Daoy (cell line): ENCODE data around the gene RPS26. TPM values are rescaled to one million over a fixed set of nuclear protein-coding genes. Genes with fewer than 3 reads are reported as not detected.
"Not testable (repeated sequence)": the region's sequence is repeated elsewhere in the genome, so short reads cannot be mapped to it uniquely, and the experiment has no call there.

Experiments used
- DNase-seq: peaks from one replicate; pipeline ENCODE4 v3.0.0-alpha.2; 2015; ENCODE audit warnings: low read depth
- total RNA-seq: library from RNA; depleted of rRNA; stranded (reverse); fragments of >200 nt; shearing (Covaris generic); gene quantifications from 2 replicates; pipeline ENCODE4 v1.2.3, GENCODE V29; 2014; rRNA removed

RPS26 gene
- 1,984 and 2,181 TPM in 2 replicates for total RNA-seq

DNA sequence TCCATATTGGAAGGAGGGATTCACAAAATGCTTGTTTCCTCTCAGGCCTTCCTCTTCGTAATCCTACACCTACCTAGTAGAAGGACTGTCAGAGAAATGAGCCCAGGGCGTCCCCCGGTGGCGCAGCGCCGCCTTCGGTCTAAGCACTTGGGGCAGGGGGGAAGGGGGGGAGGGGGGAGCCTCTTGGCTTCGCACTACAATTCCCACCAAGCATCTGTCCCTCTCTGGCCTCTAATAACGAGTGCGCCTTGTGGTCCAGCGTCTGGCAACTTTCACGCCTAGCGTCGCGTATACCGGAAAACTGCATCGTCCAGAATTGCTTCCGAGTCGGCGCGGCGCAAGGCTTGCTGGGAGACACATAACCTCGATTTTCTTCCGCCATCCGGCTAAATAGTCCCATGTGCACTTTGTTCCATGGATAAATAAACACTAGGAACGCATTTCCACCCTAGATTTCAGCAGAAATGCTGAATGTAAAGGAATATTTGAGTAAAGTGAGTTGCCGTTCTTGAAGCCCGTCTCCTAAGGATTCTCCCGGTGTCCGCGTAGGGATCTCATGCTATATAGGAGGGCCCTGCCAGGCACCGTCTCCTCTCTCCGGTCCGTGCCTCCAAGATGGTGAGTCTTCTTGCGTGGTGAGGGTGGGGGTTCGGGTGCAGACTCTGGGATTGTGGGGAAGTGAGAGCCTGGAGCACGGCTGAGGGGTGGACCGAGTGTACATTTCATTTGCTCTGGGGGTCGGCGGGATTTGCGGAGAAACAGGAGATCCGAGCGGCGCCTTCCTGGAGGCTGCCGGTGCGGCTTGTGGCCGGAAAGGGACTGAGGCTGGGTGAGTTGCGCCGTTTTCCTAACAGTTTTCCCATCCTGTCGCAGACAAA lies at the start of gene RPS26:
Gene RPS26 (plus strand): TSS at position 367 of the 878 bp plus-strand sequence. CDS start 249 bp downstream, at position 616.
- peak; percentile 100 for DNase-seq

DNA sequence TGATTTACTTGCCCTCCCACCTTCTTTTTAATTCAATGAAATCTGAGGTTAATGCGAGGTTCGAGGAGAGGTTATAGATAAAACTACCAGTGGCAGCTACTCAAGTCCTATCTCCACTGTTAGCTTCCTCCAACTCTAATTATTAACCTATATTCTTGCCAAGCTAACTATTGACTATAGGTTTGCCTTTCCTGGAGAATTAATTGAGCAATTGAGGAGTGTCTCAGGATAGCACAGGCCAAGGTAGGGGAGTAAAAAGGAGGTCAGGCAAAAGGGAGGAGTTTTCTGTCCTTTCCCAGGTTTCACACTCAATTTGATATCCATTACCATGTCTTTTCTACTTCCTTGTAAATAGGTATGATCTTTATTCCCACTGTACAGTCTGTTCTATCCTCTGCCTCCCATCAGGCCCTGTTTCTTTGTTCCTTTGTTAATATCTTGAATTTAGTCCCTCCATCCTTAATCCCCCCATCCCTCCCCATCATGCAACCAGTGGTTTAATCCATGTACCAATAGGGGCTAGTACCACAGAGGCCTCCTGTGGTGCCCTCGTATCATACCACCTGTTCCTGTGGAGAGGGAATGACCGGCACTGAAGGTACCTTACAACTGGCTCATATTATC lies 48.4 kb upstream of the RPS26 start:
- no peak for DNase-seq

DNA sequence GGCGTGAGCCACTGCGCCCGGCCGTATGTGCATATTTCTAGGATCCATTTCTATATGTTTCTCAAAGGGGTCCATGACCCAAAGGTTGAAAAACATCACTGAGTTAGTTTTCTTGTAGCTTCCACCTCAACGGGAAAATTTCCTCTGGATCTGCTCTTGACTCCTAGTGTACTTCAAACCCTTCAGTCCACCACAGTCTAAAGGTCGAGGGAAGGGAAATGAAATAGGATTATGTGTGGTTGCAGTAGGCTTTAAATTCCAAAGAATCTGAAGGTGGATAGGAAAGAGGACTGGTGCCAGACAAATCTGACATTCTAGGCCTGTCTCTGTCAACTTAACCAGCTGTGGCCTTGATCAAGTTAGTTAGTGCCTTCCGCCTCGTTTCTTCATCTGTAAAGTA lies 46.4 kb upstream of the RPS26 start:
- no peak for DNase-seq

DNA sequence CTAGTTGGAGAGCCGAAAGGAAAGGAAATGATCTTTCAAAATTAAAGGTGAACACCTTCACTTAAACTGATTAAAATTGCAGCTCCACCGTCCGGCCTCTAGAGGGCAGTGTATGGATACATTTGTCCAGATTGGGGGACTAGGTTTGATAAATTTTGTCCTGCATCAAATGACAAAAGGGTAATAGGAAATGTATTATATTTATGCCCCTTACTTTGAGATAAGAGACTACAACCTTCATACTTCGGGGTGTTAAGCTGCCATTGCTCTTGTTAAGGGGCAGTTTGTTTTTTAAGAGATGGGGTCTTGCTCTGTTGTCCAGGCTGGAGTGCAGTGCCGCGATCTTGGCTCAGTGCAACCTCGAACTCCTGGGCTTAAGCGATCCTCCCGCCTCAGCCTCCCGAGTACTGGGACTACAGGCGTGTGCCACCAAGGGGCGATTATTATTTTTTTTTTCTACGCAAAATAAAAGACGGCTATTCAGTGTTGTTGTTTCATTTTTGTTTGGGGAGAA lies 45.5 kb upstream of the RPS26 start:
- peak; percentile 61 for DNase-seq

DNA sequence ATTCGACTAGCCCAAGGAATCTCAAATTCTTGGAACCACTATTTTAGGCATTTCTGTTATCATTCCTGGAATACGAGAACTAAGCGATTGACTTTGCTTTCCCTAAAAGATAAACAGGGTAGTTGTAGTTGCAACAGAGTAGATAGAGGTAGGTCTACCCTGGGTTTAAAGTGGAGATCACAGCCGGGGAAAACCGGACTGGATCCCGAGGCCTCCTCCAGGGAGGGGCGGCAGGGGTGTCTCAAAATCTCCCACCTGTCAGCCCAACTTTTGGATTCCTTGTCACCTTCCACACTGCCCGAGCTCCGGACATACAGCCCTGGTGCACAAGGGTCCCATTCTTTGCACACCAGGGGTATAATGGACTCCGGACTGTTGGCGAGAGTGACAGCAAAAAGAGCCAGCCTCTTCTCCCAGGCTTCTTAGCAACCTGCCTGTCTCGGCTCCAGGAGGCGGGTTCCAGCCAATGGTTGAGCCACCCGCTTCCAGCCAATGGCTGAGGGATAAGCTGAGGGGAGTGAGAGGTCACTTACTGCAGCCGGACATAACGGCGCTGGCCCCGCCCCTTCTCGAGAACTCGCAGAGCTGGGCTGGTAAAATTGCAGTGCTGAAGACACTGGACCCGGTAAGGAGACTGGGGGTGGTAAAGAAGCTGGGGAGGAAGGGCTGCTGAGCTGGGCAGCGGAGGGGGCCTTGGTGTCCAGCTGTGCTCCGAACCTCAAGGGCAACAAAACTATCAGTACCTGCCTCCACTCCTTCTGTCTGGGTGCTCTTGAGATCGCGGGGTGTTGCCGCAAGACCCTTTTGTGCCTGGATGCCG lies 44.8 kb upstream of the RPS26 start, which contains the start of gene SUOX:
Gene SUOX (plus strand): TSS at position 562 of the 820 bp plus-strand sequence. CDS start 4,946 bp downstream, outside the sequence.
- DNase-seq, result peak; percentile 98

DNA sequence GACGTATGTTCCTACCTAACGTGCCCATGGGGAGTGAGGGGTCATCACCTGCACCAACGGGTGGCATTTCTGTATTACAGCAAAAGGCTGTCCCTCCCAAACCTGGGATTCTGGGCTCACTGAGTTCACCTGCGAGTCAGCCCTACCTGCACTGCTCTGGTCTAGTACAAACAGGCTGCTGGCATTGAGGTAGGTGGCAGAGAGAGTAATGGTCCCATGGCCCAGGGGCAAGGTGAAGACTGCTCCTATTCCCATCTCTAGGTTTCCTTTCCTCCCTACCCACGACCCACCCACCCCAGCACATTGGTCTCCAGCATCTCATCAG lies 44.2 kb upstream of the RPS26 start:
- DNase-seq, result no peak

DNA sequence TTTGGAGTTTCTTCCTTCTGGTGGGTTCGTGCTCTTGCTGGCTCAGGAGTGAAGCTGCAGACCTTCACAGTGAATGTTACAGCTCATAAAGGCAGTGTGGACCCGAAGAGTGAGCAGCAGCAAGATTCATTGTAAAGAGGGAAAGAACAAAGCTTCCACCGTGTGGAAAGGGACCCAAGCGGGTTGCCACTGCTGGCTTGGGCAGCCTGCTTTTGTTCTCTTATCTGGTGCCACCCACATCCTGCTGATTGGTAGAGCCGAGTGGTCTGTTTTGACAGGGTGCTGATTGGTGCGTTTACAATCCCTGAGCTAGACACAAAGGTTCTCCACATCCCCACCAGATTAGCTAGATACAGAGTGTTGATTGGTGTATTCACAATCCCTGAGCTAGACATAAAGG lies 42.2 kb upstream of the RPS26 start:
- DNase-seq, result not testable (repeated sequence)

DNA sequence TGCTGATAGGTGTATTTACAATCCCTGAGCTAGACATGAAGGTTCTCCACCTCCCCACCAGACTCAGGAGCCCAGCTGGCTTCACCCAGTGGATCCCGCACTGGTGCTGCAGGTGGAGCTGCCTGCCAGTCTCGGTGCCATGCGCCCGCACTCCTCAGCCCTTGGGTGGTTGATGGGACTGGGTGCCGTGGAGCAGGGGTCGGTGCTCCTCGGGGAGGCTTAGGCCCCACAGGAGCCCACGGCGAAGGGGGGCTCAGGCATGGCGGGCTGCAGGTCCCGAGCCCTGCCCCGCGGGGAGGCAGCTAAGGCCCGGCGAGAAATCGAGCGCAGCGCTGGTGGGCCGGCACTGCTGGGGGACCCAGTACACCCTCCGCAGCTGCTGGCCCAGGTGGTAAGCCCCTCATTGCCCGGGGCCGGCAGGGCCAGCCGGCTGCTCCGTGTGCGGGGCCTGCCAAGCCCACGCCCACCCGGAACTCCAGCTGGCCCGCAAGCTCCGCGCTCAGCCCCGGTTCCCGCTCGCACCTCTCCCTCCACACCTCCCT lies 41.6 kb upstream of the RPS26 start:
- DNase-seq, result not testable (repeated sequence)

DNA sequence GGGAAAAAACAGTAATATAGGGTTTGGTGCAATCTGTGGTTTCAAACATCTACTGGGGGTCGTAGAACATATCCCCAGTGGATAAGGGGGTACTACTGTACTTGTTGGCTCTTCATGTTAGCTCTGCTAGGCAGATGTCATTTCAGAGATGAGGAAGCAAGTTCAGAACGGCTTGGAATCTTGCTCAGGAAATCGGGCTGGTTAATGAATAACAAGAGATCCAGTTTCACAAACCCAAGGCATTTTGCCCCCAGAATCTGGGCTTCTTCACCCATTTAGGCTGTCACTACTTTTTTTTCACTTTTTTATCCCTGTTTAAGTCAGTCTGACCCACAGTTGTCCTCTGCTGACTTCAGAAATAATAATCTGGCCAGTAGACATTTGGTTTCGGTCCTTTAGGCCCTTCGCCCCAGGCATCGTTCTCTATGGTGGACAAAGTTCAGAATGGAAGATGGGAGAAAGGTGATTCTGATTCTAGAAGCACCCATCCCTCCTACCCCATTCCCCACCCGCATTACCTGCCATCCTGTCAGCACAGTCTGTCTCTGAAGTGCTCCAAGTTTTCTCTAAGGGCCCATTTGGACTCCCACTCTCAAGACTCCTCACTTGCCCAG lies 40.1 kb upstream of the RPS26 start:
- DNase-seq, result no peak

DNA sequence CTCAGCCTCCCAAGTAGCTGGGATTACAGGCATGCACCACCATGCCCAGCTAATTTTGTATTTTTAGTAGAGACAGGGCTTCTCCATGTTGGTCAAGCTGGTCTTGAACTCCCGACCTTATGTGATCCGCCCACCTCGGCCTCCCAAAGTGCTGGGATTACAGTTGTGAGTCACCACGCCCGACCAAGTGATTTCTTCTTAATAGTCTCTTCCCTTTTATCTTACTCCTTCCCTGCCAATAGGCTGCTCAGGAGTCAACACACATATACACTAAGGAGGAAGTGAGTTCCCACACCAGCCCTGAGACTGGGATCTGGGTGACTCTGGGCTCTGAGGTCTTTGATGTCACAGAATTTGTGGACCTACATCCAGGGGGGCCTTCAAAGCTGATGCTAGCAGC lies 38.3 kb upstream of the RPS26 start:
- DNase-seq, result not testable (repeated sequence)

DNA sequence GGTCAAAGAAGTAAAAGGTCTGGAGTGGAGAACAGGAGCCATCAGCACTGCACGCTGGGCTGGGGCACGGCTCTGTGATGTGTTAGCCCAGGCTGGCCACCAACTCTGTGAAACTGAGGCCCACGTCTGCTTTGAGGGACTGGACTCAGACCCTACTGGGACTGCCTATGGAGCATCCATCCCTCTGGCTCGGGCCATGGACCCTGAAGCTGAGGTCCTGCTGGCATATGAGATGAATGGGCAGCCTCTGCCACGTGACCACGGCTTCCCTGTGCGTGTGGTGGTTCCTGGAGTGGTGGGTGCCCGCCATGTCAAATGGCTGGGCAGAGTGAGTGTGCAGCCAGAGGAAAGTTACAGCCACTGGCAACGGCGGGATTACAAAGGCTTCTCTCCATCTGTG lies 37.5 kb upstream of the RPS26 start:
- no peak for DNase-seq

DNA sequence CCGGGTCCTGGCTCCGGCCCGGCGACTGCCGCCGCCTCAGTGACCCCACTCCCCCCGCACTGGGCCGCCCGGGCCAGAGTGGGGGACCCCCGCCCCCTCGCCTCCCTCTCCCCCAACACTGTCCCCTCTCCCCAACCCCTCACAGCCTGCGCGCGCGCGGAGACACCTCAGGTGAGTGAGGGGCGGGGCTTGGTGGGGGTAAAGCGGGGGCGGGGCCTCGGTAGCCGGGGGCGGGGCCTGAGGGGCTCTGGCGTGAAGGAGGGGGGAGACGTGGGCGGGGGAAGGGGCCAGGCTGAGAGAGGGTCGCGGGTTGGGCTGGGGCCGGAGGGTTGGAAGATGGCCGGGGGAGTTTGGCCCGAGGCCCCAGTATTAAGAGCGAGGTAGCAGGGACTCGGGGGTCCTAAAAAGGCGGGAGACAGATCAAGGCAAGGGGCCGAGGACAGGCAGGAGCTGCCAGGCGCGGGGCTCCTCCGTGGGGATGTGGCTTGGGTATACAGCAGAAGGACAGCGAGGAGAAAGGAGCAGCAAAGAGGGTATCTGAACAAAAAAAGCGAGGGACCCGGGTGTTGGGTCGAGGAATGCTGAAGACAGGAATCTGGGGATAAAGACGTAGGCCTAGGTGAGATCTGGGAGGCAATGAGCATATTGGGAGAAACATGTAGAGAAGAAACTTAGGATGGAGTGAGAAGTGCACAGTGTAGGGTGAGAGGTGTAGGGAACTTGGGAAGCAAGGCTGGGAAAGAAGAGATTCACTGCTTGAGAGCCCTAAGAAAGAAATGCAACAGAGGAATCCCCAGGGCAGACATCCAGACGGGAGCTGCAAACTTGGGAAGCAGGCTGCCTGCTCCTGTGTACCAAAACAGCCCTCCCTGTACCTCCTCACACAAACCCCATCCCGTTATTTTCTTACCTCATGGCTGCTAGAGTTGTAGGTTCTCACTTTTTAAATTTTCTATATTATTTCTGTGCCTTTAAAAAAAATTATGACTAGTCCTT lies 33.9 kb upstream of the RPS26 start:
- DNase-seq, result peak; percentile 46

DNA sequence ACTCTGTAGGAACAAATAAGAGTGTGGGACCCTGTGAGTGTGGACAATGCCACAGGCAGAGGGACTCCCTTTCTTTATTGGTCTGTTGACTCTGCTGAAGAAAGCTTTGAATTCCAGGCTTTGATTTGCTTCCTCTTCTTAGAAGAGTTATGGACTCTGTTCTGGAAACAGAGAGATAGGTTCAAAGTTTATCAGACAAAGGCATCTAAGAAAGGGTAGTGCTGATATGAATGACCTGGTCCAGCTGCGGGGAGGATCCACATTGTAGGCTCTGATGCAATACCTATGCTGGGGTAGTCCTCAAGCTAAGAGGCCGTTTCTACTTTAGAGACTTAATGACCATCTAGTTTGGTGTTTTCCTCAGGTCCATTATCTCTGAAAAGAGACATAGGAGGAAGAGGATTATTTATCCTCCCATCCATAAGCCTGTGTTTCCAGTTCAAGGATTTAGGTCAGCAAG lies 31.6 kb upstream of the RPS26 start:
- DNase-seq, result no peak

DNA sequence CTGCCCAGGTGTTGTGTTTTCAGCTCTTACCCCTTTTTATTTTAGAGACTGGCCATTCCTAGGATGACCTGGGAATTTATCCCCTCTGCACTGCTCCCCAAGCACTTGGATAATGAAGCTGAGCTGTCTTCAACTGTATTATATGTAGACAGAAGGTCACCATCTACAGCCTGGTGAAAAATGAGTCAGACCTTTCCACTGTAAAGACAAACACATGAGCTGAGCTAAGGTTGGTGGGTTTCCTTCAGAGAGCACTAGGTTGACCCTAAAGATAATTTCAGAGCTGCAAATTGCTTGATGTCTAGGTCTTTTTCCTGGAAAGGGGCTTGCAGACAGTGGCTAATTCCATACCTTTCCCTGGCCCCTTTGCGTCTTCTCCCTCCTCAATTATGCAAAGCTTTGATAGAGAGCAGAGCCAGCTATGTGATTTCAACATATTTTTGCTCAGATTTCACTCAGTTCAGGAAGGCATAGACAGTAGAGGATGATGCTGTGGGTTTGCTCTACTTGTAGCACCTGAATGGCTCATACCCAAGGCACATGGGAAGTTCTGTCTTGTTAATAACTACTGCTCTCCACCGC lies 30.1 kb upstream of the RPS26 start:
- DNase-seq, result no peak

DNA sequence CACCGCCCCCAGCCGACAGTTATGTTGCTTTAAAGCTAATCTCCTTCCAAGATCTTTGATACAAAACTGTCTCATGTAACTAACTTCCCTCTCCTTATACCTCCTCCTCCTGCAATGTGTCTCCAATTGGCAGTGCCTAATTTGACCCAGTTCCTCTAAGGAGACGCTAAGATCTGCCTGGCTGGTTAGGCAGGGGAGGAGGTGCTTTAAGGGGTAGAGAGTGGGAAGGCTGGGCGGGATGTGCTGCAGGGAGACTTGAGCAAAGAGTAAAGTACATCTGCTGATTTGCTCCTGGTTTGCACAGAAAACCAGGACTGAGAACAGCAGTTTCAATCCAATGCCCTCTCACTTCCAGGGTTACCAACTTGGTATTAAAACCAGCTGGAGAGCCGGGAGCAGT lies 28.2 kb upstream of the RPS26 start:
- no peak for DNase-seq

DNA sequence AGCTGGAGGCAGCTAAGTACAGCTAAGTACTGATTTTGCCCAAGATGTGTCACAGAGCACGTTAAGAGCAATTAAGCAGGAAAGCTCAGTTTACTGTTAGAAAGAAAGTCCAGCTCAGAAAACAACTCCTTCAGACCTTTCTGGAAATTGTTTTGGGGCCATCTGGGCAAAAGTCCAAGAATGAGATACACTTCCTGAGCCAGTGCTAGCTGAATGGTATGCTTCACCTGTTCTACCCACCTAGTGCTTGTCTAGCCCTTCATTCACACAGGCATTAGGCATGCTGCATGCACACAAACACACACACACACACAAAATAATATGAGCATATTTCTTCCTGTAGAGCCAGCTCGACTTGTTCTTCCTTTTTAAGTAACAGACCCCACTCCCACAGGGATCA lies 27.5 kb upstream of the RPS26 start:
- DNase-seq, result no peak

DNA sequence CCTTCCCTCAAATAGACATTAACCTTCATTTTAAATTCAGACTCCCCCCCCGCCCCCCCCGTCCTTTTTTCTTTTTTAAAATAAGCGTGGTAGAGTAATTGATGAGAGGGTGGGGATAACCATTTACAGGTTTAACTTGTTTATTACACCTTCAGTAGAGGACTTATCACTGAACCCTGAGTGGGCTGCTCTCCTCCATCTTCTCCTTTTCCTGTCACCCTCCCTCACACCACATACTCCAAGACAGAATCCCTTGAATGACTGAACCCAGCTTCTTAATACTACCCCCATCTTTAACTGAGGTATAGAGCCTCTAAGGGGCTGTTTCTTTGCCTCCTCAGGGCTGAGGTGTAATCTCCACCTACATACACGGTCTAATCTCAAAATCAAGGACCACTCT lies 24.5 kb upstream of the RPS26 start:
- DNase-seq, result no peak

DNA sequence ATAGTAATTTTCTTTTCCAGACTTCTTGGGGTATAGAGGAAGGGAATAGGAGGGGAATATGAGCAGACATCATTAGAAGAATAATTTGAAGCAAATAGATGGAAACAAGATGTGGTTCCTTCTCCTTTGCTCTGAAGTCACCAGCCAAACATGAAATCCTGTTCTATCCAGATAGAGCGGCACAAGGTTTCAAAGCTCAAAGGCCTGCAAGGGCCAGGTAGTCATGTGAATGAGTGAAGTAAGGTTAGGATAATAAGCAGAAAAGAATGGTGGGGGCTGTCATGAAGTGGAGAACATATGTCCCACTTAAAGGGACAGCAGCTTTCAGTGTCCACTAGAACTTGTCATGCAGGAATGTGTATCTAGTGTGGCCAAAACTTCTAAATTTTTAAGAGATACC lies 23.4 kb upstream of the RPS26 start:
- no peak for DNase-seq

DNA sequence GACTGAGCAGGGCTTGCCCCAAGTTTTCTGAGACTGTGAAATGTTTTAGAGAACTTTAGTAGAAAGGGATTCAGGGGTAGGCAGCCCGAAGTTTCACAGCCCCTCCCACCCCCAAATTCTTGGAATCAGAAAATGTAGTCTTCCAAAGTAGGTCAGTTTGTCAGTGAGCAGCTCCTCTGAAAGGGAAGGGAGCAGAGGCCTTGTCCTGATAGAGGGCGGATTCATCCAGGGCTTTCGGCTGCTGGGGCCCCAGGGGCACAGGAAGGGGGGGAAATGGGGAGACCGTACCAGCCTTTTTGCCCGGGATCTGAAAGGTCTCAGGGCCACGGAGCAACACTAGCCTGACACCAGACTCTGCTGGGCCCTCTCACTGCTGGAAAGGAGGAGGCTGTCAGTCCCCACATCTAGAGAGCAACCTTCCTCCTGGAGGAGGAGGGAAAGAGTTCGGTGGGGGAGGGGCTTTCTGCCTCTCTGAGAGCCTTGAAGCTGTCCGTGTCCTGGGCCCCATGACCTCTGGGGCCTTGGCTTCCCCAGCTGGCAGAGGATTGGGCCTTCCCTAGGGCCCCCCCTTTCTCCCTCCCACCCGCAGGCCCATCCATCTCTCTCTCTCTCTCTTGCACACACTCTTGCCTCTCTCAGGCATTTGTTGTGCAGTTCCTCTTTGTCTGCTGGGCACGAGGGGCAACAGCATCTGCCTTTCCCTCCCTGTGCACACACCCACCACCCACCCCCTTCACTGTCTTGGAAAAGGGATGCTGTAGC lies 21.1 kb upstream of the RPS26 start, which contains the start of gene IKZF4:
Gene IKZF4 (plus strand): TSS at position 621 of the 762 bp plus-strand sequence. CDS start 451 bp downstream, outside the sequence.
- DNase-seq, result no peak
